GM12874 (cell line): ENCODE measurements around the gene HS6ST3.

Experiments
- CTCF ChIP-seq: IDR thresholded peaks from 2 replicates; pipeline ENCODE4 v1.5.1; 2011; ENCODE audit warnings: low read depth, mild to moderate bottlenecking, control low read depth, low read length, moderate library complexity; ENCODE audit not compliant: insufficient read depth

The HS6ST3 gene

GRCh38 chr13:96492766-96493165 lies 402.9 kb downstream of the HS6ST3 start:
- no peak for TF ChIP-seq CTCF

GRCh38 chr13:96499656-96500055 lies 409.7 kb downstream of the HS6ST3 start:
- no peak for TF ChIP-seq CTCF

- no peak for TF ChIP-seq CTCF
These were observed 411.0 kb downstream of the HS6ST3 start for GRCh38 chr13:96500953-96501352.

- TF ChIP-seq CTCF: no peak
These were observed 413.6 kb downstream of the HS6ST3 start for GRCh38 chr13:96503481-96503880.

GRCh38 chr13:96511587-96511986 lies 421.7 kb downstream of the HS6ST3 start:
- no peak for TF ChIP-seq CTCF

- no peak for TF ChIP-seq CTCF
These were observed 429.5 kb downstream of the HS6ST3 start for GRCh38 chr13:96519380-96519779.

- TF ChIP-seq CTCF: no peak
These were observed 435.8 kb downstream of the HS6ST3 start for GRCh38 chr13:96525715-96526114.

GRCh38 chr13:96527497-96527896 lies 437.6 kb downstream of the HS6ST3 start:
- TF ChIP-seq CTCF: no peak
